K562 (cell line): ENCODE results near the gene PEPD. TPM values are rescaled to one million over a fixed set of nuclear protein-coding genes. Genes with fewer than 3 reads are reported as not detected.

ENCODE experiments used
- ATAC-seq: fragments of 200-7000 bp; cut with Tn5 transposase; 3 replicates; pipeline ENCODE4 v1.9.1; 2020; ENCODE audit warnings: moderate library complexity
- BruUV-seq: library from RNA; stranded (reverse); fragments of 400-500 nt; replicated peaks from 2 replicates; lab custom pipeline; 2021; lab: Mats Ljungman, UMichigan
- CTCF ChIA-PET: fragments of 300-600 bp; formaldehyde crosslinking; extraction: SDS; loops from one replicate; lab custom pipeline; 2021; ENCODE audit warnings: low intra/inter-chr PET ratio; lab: Yijun Ruan, JAX
- POLR2A ChIA-PET: fragments of 300-600, 350-650 bp; sonication (Branson Sonifier 250); formaldehyde crosslinking; extraction: SDS; loops from one replicate; lab custom pipeline; 2021; ENCODE audit warnings: antibody characterized with exemption, inconsistent platforms; lab: Yijun Ruan, JAX
- DNase-seq, 4 experiments: peaks; one replicate each; pipeline versions ENCODE4 v3.0.0 to v3.0.0-alpha.2; 2011 to 2018; ENCODE audit warnings: low spot score in 3 of 4, mixed read lengths in 3 of 4; ENCODE audit errors: extremely low read depth in 1 of 4
- FAIRE-seq: peaks from 2 replicates; lab custom pipeline; 2011; peaks lifted over from hg19 to GRCh38; lab: Jason Lieb, UNC
- H2AFZ ChIP-seq: 2 replicates; pipeline ENCODE4 v1.6.0; 2011; ENCODE audit warnings: low read depth, low read length, control low read depth, inconsistent platforms
- H3K27ac ChIP-seq: fragments of 200-600 bp; 3 replicates; pipeline ENCODE4 v1.8.0; 2011; ENCODE audit warnings: low read depth, mild to moderate bottlenecking, control low read depth, inconsistent platforms, low read length, moderate library complexity, mixed read lengths; ENCODE audit errors: extremely low read depth
- H3K27me3 ChIP-seq, 2 experiments: fragments of 300-600 bp in 1 of 2; 2 replicates in 1 of 2; 3 replicates in 1 of 2; pipeline versions ENCODE4 v1.6.0 to v1.8.0; 2011; ENCODE audit warnings: inconsistent platforms in 2 of 2, low read length in 2 of 2, mild to moderate bottlenecking in 1 of 2, mixed read lengths in 1 of 2, moderate library complexity in 1 of 2; ENCODE audit not compliant: control insufficient read depth in 2 of 2, insufficient read depth in 2 of 2
- H3K36me3 ChIP-seq: fragments of 300-600 bp; 3 replicates; pipeline ENCODE4 v1.8.0; 2011; ENCODE audit warnings: mild to moderate bottlenecking, low read length, inconsistent platforms; ENCODE audit not compliant: control insufficient read depth, insufficient read depth
- H3K4me1 ChIP-seq, 2 experiments: fragments of 200-600 bp in 1 of 2; replicated peaks in 1 of 2; 2 replicates in 1 of 2; 3 replicates in 1 of 2; pipeline versions ENCODE4 v1.5.1 to v1.8.0; 2011; ENCODE audit warnings: inconsistent platforms in 2 of 2, low read length in 2 of 2, mild to moderate bottlenecking in 1 of 2, mixed read lengths in 1 of 2, moderate library complexity in 1 of 2; ENCODE audit not compliant: control insufficient read depth in 2 of 2, insufficient read depth in 2 of 2
- H3K4me2 ChIP-seq: 2 replicates; pipeline ENCODE4 v1.6.1; 2011; ENCODE audit warnings: low read length, control low read depth, inconsistent platforms, mixed read lengths; ENCODE audit not compliant: insufficient read depth
- H3K4me3 ChIP-seq: fragments of 200-600 bp; sonication (generic), shearing (Covaris generic); 2 replicates; pipeline ENCODE4 v1.5.1; 2016; ENCODE audit warnings: control low read depth, inconsistent platforms
- H3K79me2 ChIP-seq: fragments of 200-600 bp; 3 replicates; pipeline ENCODE4 v1.8.0; 2011; ENCODE audit warnings: low read length, inconsistent platforms; ENCODE audit not compliant: control insufficient read depth, insufficient read depth
- H3K9ac ChIP-seq, 2 experiments: 2 replicates each; pipeline versions ENCODE4 v1.6.0 to v1.6.1; 2011; ENCODE audit warnings: low read depth in 2 of 2, low read length in 2 of 2, control low read depth in 1 of 2, inconsistent platforms in 1 of 2, mild to moderate bottlenecking in 1 of 2, mixed read lengths in 1 of 2; ENCODE audit not compliant: insufficient read depth in 1 of 2
- H3K9me1 ChIP-seq: one replicate; pipeline ENCODE4 v1.6.0; 2011; ENCODE audit warnings: inconsistent platforms, mild to moderate bottlenecking, low read length, moderate library complexity; ENCODE audit not compliant: control insufficient read depth, insufficient read depth
- H3K9me3 ChIP-seq: replicated peaks from 2 replicates; pipeline ENCODE4 v1.5.1; 2011; ENCODE audit warnings: low read depth, low read length, inconsistent platforms; ENCODE audit not compliant: control insufficient read depth, insufficient read depth
- H4K20me1 ChIP-seq: replicated peaks from 2 replicates; pipeline ENCODE4 v1.6.1; 2011; ENCODE audit warnings: low read length, inconsistent platforms, mixed read lengths; ENCODE audit not compliant: control insufficient read depth, insufficient read depth
- ARID3B ChIP-seq: fragments of 250-450 bp; sonication (Bioruptor Pico); IDR thresholded peaks from 2 replicates; pipeline ENCODE4 v1.4.0; 2020; ENCODE audit warnings: borderline replicate concordance
- ARNT ChIP-seq, 2 experiments: fragments of 450-650 bp; IDR thresholded peaks; 2 replicates each; pipeline ENCODE4 v1.6.1; 2016; ENCODE audit warnings: mild to moderate bottlenecking in 1 of 2
- COPS2 ChIP-seq: fragments of 450-650 bp; conservative IDR thresholded peaks from 2 replicates; pipeline ENCODE4 v1.6.1; 2016; ENCODE audit warnings: mild to moderate bottlenecking, moderate library complexity
- E2F4 ChIP-seq: sonication (generic); formaldehyde crosslinking; IDR thresholded peaks from 2 replicates; pipeline ENCODE4 v1.8.0; 2022; ENCODE audit warnings: mild to moderate bottlenecking, low read depth, missing genetic modification reagents
- GTF2E2 ChIP-seq: fragments of 200-800 bp; sonication (Bioruptor generic); IDR thresholded peaks from 2 replicates; pipeline ENCODE4 v1.6.1; 2016; ENCODE audit warnings: missing genetic modification characterization, missing compliant biosample characterization
- HDAC6 ChIP-seq: IDR thresholded peaks from 2 replicates; pipeline ENCODE4 v1.6.1; 2012; ENCODE audit warnings: low read depth, mild to moderate bottlenecking, control low read depth, inconsistent platforms, low read length, moderate library complexity
- KHSRP ChIP-seq: fragments of 450-650 bp; IDR thresholded peaks from 2 replicates; pipeline ENCODE4 v1.6.1; 2017
- MAZ ChIP-seq, 2 experiments: fragments of 450-650 bp in 1 of 2; sonication (generic) in 1 of 2; formaldehyde crosslinking; IDR thresholded peaks in 1 of 2; conservative IDR thresholded peaks in 1 of 2; 2 replicates each; pipeline versions ENCODE4 v1.4.0 to v1.5.0; 2020; ENCODE audit warnings: mild to moderate bottlenecking in 1 of 2, missing genetic modification reagents in 1 of 2
- NFYB ChIP-seq: IDR thresholded peaks from 2 replicates; pipeline ENCODE4 v1.6.1; 2011; ENCODE audit warnings: mild to moderate bottlenecking, moderate library complexity; ENCODE audit not compliant: insufficient read length; ENCODE audit errors: extremely low read depth
- POLR2B ChIP-seq: fragments of 450-650 bp; IDR thresholded peaks from 2 replicates; pipeline ENCODE4 v1.6.1; 2018; ENCODE audit warnings: low read depth; ENCODE audit not compliant: partially characterized antibody
- PPARD ChIP-seq: fragments of 250-450 bp; sonication (Bioruptor Pico); IDR thresholded peaks from 2 replicates; pipeline ENCODE4 v1.8.0; 2022; ENCODE audit warnings: inconsistent platforms, mild to moderate bottlenecking, moderate library complexity
- RNF2 ChIP-seq: sonication (generic); IDR thresholded peaks from 2 replicates; pipeline ENCODE4 v1.6.1; 2016
- ZBTB5 ChIP-seq: fragments of 450-650 bp; IDR thresholded peaks from 2 replicates; pipeline ENCODE4 v1.6.1; 2017; ENCODE audit warnings: antibody characterized with exemption
- ZNF324 ChIP-seq: fragments of 250-450 bp; sonication (Bioruptor Pico); IDR thresholded peaks from 2 replicates; pipeline ENCODE4 v1.4.0; 2020; ENCODE audit warnings: mild to moderate bottlenecking
- ZNF778 ChIP-seq: fragments of 450-650 bp; formaldehyde crosslinking; IDR thresholded peaks from 2 replicates; pipeline ENCODE4 v1.4.0; 2020; ENCODE audit warnings: mild to moderate bottlenecking, moderate library complexity
- WGBS: fragments of 100-300 bp; shearing (Covaris generic); methylation state at CpG from one replicate; pipeline ENCODE4 v1.1.6; 2016; ENCODE audit warnings: low coverage, mixed read lengths; ENCODE audit not compliant: insufficient coverage; ENCODE audit errors: missing lambda C conversion rate; 5-methylcytosine and 5-hydroxymethylcytosine counted together
- in situ Hi-C: fragments of 300-500 bp; cut with MboI; formaldehyde crosslinking; loops from 4 replicates; pipeline ENCODE4 v1.15.0; 2018; ENCODE audit warnings: inconsistent platforms, mixed read lengths
- intact Hi-C: fragments of 100-400 bp; cut with micrococcal nuclease; formaldehyde crosslinking; loops from 2 replicates; pipeline ENCODE4 v1.14.2; 2022
- polyA plus RNA-seq, 8 experiments: library from polyadenylated mRNA; depleted of rRNA in 4 of 8; stranded (reverse) in 5 of 8; unstranded in 3 of 8; fragments of >200 nt; fragmentation: Nextera tagmentation in 2 of 8; fragmentation: Illumina TruSeq in 1 of 8; extraction: Ambion mirVana in 2 of 8; extraction: Trizol in 1 of 8; gene quantifications; 2 replicates each; pipeline versions ENCODE4 v1.2.1 to v1.2.3, GENCODE V29; 2011 to 2014; ENCODE audit warnings: inconsistent platforms in 1 of 8, missing spikeins in 1 of 8
- total RNA-seq, 7 experiments: library from RNA; depleted of rRNA in 6 of 7; stranded (reverse); fragments of >200 nt in 6 of 7; fragmentation: Illumina TruSeq in 2 of 7; extraction: Trizol in 2 of 7; gene quantifications; 2 replicates each; pipeline versions ENCODE4 v1.2.1 to v1.2.3, GENCODE V29; 2011 to 2021; ENCODE audit warnings: low replicate concordance in 1 of 7
- TF ChIP-seq, protein P1 (sequence below): fragments of 450-650 bp; IDR thresholded peaks from 2 replicates; pipeline ENCODE4 v1.6.1; 2016; ENCODE audit warnings: mild to moderate bottlenecking

Gene PEPD
- total and polyA plus RNA-seq, 9 of the 15 experiments (the other 6 are each of a cell fraction or from before 2014, with no cell fraction given): 1.3 to 19.2 (median 16.0) TPM

GRCh38 chr19:33358408-33358807, 163.2 kb downstream of the PEPD start (continued):
- TF ChIP-seq E2F4 (CRISPR knock-in tag) (no peak), RNF2 (no peak), ZBTB5 (no peak), ZNF778 (CRISPR knock-in tag) (no peak)

DNA sequence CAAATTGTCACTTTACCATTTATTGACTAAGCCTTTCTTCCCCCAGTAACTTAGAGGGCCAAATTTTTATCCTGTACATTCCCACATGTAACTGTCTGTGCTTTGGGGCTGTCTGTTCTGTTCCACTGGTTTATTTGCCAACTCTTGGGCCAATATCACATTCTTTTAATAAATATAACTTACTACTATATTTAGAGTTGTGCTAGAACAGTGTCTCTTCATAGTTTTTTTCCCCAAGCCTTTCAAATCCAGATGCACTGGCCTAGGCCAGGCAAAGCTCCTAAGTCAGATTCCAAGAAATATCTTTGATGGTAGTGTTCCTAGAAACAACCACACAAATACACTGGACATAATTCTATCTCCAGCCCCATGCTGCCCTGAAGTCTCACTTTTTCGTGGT, 164.0 kb downstream of the PEPD start:
- DNase-seq (no peak), FAIRE-seq (no peak), ATAC-seq (no peak)
- Histone ChIP-seq H3K79me2 (no peaks in the 10 kb centered on the region), H4K20me1 (no peaks in the 10 kb centered on the region), H3K9me1 (no peaks in the 10 kb centered on the region), H2AFZ (no peak overlapping the region), H3K9me3 (no peaks in the 10 kb centered on the region), H3K27me3 (peaks cover 10 to 25% of the 10 kb centered on the region in 2 experiments; a peak in 4 of 5 replicates), H3K36me3 (no peaks in the 10 kb centered on the region), H3K4me3 (no peak overlapping the region), H3K4me2 (no peak overlapping the region), H3K4me1 (no peaks in the 10 kb centered on the region), H3K27ac (no peak overlapping the region), H3K9ac (no peak overlapping the region)
- ChIA-PET CTCF (no interaction called here), POLR2A (interaction anchor here (0.6 to 6.4 kb wide), 3 partner anchors 9 to 111 kb away, joined by 3 to 60 read pairs (median 8); partner anchors contain the start of gene CEBPG)
- WGBS: 0% methylated on average over 1 of the region's 1 CpG
- intact Hi-C loops (no loop called here), in situ Hi-C loops (no loop called here)
- no TSS peak for BruUV-seq
- TF ChIP-seq ARID3B (CRISPR knock-in tag): no peak
- TF ChIP-seq MAZ (CRISPR knock-in tag; conservative IDR thresholded peaks at IDR 0.05 in 1 of 2, IDR thresholded peaks at IDR 0.05 in 1 of 2): no peak
- no peak for TF ChIP-seq GTF2E2 (tag)
- no peak for TF ChIP-seq ZNF324
- no peak for TF ChIP-seq POLR2B
- TF ChIP-seq HDAC6: no peak
- no peak for TF ChIP-seq COPS2
- TF ChIP-seq PPARD (CRISPR knock-in tag): no peak
- TF ChIP-seq KHSRP: no peak
- TF ChIP-seq, protein P1, sequence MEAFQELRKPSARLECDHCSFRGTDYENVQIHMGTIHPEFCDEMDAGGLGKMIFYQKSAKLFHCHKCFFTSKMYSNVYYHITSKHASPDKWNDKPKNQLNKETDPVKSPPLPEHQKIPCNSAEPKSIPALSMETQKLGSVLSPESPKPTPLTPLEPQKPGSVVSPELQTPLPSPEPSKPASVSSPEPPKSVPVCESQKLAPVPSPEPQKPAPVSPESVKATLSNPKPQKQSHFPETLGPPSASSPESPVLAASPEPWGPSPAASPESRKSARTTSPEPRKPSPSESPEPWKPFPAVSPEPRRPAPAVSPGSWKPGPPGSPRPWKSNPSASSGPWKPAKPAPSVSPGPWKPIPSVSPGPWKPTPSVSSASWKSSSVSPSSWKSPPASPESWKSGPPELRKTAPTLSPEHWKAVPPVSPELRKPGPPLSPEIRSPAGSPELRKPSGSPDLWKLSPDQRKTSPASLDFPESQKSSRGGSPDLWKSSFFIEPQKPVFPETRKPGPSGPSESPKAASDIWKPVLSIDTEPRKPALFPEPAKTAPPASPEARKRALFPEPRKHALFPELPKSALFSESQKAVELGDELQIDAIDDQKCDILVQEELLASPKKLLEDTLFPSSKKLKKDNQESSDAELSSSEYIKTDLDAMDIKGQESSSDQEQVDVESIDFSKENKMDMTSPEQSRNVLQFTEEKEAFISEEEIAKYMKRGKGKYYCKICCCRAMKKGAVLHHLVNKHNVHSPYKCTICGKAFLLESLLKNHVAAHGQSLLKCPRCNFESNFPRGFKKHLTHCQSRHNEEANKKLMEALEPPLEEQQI: no peak
- no peak for TF ChIP-seq ARNT (IDR thresholded peaks at IDR 0.05)
- TF ChIP-seq NFYB: no peak
